ENCODE results near the gene TBC1D2.
"Not testable (repeated sequence)": the region's sequence is repeated elsewhere in the genome, so short reads cannot be mapped to it uniquely, and the experiment has no call there.

The TBC1D2 gene

GRCh38 chr9:98191181-98191608 is 64.3 kb downstream of the TBC1D2 start:
- DNase-seq (ENCODE audit: low spot score), result no peak

- no peak for DNase-seq (ENCODE audit: low spot score)
These were observed 64.7 kb downstream of the TBC1D2 start for GRCh38 chr9:98190757-98191105.

GRCh38 chr9:98189412-98189811 is 66.0 kb downstream of the TBC1D2 start:
- no peak for DNase-seq (ENCODE audit: low spot score)

GRCh38 chr9:98187926-98188325 is 67.5 kb downstream of the TBC1D2 start:
- no peak for DNase-seq (ENCODE audit: low spot score)

GRCh38 chr9:98186236-98186635 is 69.2 kb downstream of the TBC1D2 start:
- no peak for DNase-seq (ENCODE audit: low spot score)

- DNase-seq (ENCODE audit: low spot score), result no peak
These were observed 69.8 kb downstream of the TBC1D2 start for GRCh38 chr9:98185611-98186171.

- DNase-seq (ENCODE audit: low spot score), result no peak
These were observed 70.4 kb downstream of the TBC1D2 start for GRCh38 chr9:98185021-98185567.

GRCh38 chr9:98184326-98184725 is 71.1 kb downstream of the TBC1D2 start:
- DNase-seq (ENCODE audit: low spot score), result no peak

GRCh38 chr9:98182889-98183599 is 72.4 kb downstream of the TBC1D2 start:
- no peak for DNase-seq (ENCODE audit: low spot score)

- no peak for DNase-seq (ENCODE audit: low spot score)
These were observed 73.2 kb downstream of the TBC1D2 start for GRCh38 chr9:98182069-98182820.

GRCh38 chr9:98181746-98182068 is 73.7 kb downstream of the TBC1D2 start:
- DNase-seq (ENCODE audit: low spot score), result no peak

GRCh38 chr9:98180996-98181395 is 74.5 kb downstream of the TBC1D2 start:
- no peak for DNase-seq (ENCODE audit: low spot score)

- DNase-seq (ENCODE audit: low spot score), result no peak
These were observed 76.3 kb downstream of the TBC1D2 start for GRCh38 chr9:98178874-98179850.

- DNase-seq (ENCODE audit: low spot score), result no peak
These were observed 78.8 kb downstream of the TBC1D2 start for GRCh38 chr9:98176391-98177259.

- no peak for DNase-seq (ENCODE audit: low spot score)
These were observed 79.7 kb downstream of the TBC1D2 start for GRCh38 chr9:98175762-98176161.

GRCh38 chr9:98175028-98175569 is 80.3 kb downstream of the TBC1D2 start:
- no peak for DNase-seq (ENCODE audit: low spot score)

- DNase-seq (ENCODE audit: low spot score), result not testable (repeated sequence)
These were observed 80.9 kb downstream of the TBC1D2 start for GRCh38 chr9:98174502-98174918.

GRCh38 chr9:98173181-98173580 is 82.3 kb downstream of the TBC1D2 start:
- DNase-seq (ENCODE audit: low spot score), result no peak

- no peak for DNase-seq (ENCODE audit: low spot score)
These were observed 82.8 kb downstream of the TBC1D2 start for GRCh38 chr9:98172604-98173003.

- no peak for DNase-seq (ENCODE audit: low spot score)
These were observed 84.1 kb downstream of the TBC1D2 start for GRCh38 chr9:98171176-98171925.
